Neural progenitor cell (in vitro differentiated cells): ENCODE measurements around the gene RPL5.

Experiments
- EZH2 ChIP-seq: fragments of 200-600 bp; sonication (generic); IDR thresholded peaks from 2 replicates; pipeline ENCODE4 v1.6.1; 2017; ENCODE audit warnings: antibody characterized with exemption, mild to moderate bottlenecking, moderate library complexity
- EZH2phosphoT487 ChIP-seq: fragments of 200-600 bp; sonication (generic); IDR thresholded peaks from 2 replicates; pipeline ENCODE4 v1.6.1; 2017; ENCODE audit warnings: antibody characterized with exemption
- TF ChIP-seq, protein P1 (sequence below): fragments of 200-600 bp; sonication (generic); IDR thresholded peaks from 2 replicates; pipeline ENCODE4 v1.5.1; 2017; ENCODE audit warnings: antibody characterized with exemption, mild to moderate bottlenecking

DNA sequence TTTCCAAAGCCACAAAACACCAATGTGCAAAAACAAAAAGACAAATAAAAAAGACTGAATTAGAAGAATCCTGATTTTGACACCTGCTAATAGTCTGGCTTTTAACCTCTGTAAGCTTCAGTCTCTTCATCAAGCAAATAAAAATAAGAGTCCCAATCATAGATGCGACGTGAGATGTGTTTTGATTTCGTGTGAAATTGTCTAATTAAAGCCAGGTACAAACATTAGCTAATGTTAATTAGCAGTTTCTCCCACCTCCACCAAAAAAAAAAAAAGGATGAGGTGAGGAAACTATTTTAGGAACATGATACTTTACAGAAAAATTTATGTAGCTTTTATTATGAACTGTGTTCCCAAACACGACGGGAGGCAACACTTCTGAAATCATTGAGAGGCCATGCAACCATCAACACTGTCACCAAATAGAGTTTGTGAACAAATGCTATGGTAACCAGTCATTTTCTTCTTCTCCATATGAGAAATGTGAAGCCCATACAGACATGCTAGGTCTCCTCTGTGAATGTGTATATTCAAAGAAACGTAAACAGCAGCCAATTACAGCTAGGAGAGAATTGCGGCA, 40.3 kb upstream of the RPL5 start:
- TF ChIP-seq, protein P1, sequence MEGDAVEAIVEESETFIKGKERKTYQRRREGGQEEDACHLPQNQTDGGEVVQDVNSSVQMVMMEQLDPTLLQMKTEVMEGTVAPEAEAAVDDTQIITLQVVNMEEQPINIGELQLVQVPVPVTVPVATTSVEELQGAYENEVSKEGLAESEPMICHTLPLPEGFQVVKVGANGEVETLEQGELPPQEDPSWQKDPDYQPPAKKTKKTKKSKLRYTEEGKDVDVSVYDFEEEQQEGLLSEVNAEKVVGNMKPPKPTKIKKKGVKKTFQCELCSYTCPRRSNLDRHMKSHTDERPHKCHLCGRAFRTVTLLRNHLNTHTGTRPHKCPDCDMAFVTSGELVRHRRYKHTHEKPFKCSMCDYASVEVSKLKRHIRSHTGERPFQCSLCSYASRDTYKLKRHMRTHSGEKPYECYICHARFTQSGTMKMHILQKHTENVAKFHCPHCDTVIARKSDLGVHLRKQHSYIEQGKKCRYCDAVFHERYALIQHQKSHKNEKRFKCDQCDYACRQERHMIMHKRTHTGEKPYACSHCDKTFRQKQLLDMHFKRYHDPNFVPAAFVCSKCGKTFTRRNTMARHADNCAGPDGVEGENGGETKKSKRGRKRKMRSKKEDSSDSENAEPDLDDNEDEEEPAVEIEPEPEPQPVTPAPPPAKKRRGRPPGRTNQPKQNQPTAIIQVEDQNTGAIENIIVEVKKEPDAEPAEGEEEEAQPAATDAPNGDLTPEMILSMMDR: no peak
- no peak for TF ChIP-seq EZH2
- no peak for TF ChIP-seq EZH2phosphoT487
